HG03520 (cell line): ENCODE measurements around the gene MCRS1.
"Not testable (repeated sequence)": the region's sequence is repeated elsewhere in the genome, so short reads cannot be mapped to it uniquely, and the experiment has no call there.

ENCODE experiments used
- ATAC-seq: cut with Tn5 transposase; IDR thresholded peaks from one replicate; pipeline ENCODE4 v1.9.1; 2021; ENCODE audit warnings: mild to moderate bottlenecking, moderate library complexity; ENCODE audit not compliant: unreplicated experiment

MCRS1 gene

DNA sequence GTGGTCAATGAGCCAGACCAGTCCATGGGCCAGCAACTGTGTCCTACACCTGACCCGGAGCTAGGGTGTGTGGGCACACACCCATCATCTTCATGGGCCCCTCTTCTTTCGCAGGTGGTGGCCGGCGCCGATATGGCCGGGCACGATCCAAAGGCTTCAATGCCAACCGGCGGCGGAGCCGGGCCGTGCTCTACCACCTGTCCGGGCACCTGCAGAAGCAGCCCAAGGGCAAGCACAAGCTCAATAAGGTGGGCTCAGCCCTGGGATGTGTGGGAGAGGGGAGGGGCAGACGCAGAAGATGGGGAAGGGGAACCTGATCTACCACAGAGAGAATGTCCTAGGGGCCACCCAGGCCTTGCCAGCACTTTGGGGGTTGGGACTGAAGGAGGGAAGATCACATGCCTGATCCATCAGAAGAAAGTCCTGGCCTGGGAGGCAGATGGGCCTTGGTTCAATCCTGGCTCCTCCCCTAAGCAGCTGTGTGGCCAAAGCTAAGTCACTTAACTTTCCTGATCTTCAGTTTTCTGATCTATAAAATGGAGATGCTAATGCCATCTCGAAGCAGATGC is 25.3 kb downstream of the MCRS1 start:
- ATAC-seq = no peak

- no peak for ATAC-seq
Measured at GRCh38 chr12:49541911-49542505, 25.9 kb downstream of the MCRS1 start.

GRCh38 chr12:49541140-49541861 is 26.6 kb downstream of the MCRS1 start:
- ATAC-seq = no peak

GRCh38 chr12:49540229-49541139 is 27.5 kb downstream of the MCRS1 start:
- ATAC-seq = no peak

DNA sequence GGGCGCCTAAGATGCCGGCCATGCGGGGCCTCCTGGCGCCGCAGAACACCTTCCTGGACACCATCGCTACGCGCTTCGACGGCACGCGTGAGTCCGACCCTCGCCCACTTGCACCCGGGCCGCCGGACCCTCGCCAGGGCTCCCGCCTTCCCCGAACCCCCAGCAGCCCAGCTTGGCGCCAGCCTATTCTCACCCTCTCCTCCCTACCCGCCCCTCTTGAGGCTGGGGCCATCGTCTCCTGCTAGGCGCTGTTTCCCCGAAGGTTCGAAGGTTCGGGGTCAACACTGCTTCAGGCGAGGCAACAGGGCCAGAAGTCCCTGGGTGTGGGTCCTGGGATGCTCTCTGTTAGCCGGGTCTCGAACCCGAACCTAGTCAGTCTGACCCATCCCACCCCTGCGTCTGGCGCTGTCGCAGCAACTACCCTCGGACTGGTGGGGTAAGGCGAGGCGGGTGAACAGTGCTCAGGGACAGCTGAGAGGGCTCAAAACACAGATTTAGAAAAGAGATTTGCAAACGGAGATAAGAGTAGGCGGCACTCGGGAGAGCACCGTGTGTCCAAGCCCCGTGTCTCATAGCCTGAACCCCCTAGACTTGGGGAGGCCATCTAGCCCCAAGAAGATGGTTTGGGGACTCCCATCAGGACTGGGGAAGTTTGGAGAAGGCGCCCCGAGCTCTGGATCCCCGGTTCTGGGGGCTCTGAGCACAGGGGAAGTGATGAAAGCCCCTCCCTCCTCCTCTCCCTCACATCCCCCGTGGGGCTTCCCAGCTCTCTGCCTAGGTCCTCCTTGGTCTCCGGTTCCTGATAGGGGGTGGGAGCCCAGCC is 28.3 kb downstream of the MCRS1 start:
- no peak for ATAC-seq

DNA sequence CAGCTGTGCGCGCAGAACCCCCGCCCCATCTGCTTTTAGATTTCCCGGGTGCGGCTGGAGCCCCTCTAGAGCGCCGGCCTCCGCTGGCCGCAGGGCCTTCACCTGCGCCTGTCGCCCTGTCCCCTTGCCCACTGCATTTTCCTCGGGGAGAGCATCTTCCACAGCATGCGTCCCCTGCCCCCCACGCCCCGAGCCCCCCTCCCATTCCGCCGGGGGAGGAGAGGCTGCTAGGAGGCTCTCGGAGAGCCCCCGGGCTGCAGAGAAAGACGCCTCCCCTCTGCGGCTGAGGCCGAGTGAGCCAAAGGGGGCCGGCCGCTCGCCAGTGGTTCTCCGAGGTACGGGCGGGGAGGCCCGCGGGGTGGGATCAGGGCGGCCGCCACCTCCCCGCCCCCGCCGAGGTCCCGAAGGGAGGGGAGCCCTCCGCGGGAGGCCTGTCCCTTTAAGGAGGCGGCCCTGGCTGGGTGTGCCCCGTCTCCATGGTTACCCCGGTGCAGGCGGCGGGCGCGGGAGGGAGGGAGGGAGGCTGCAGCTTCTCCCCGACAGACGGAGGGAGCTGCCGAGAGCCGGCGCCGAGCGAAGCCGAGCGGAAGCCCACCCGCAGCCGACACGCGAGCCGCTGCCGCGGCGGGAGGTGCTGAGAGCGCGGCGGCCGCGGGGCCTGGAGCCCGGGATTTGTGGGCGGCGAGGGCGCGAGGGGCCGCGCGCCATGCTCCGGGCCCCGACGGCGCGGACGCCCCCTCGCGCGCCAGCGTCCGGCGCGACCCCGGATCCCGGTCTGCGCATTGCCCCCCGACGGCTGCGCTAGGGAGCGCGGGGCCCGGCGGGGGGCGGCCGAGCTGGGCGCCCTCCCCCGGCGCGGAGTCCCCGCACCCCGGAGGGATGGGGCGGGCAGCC is 29.2 kb downstream of the MCRS1 start, which contains the start of gene KCNH3:
KCNH3 (plus strand) TSS at position 521 of the 894 bp plus-strand sequence. CDS start 387 bp downstream, outside the sequence.
- no peak for ATAC-seq

DNA sequence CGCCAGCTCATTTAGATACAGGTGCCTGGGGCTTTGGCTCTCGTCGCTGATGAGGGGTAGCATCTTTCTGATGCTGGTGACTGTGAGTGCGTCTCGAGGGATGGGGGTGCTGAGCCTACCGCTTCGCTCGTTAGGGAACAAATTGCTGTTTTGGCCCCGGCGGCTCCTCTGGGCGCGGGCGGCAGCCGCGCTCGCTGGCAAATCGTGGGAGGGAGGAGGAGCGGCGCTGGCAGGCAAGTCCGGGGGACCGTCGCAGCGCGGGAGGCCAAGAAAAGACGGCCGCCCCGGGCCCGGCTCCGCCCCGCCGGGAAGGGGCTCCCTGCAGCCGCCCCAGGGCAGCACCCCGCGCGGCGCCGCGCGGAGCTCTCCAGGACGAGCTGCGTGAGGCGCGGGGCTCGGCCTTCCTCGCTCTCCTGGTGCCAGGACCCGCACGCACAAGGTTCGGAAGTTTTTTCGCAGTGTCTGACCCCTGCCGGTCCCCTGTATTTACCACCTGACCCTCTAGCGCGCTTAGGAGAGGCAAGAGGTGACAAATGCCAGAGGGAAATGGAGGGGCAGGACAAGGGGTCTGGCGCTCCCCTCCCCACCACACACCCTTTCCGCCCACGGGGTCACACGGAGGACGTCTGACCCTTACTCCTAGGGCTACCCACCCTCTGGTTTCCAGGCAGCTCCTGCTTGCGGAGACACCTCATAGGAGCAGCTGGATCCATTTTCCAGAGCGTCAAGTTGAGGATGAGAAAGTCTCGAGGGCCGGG is 30.0 kb downstream of the MCRS1 start:
- ATAC-seq = no peak

- ATAC-seq = no peak
Measured at GRCh38 chr12:49537231-49537751, 30.7 kb downstream of the MCRS1 start.

GRCh38 chr12:49536526-49537071 is 31.3 kb downstream of the MCRS1 start:
- no peak for ATAC-seq

GRCh38 chr12:49535921-49536525 is 31.9 kb downstream of the MCRS1 start:
- no peak for ATAC-seq

DNA sequence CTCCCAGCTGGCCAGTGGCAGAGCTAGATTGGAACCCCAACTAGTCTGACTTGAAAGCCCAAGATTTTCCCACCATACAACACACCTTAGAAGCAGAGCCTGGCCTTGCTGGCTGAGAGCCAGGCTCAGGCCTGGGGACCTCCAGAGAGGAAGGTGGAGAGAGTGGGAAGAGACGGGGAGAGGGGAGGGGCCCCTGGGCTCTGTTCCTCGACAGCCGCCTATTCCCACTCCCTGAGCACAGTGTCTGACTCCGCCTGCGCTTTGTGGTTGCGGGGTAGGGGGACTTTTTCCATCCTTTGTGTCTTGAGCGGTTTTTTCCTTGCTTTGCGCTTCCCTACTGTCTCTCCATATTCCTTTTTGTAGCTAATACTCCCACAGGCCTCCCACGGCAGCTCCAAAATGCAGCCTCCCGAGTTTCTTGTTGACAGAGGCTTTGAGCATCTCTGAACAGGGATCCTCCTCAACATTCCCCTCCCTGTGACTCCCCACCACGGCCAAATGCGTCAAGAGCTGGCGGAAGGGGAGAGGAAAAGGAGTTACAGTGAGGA is 33.1 kb downstream of the MCRS1 start:
- ATAC-seq = no peak

- not testable (repeated sequence) for ATAC-seq
Measured at GRCh38 chr12:49534122-49534521, 33.8 kb downstream of the MCRS1 start.

GRCh38 chr12:49533331-49533730 is 34.6 kb downstream of the MCRS1 start:
- ATAC-seq = no peak

DNA sequence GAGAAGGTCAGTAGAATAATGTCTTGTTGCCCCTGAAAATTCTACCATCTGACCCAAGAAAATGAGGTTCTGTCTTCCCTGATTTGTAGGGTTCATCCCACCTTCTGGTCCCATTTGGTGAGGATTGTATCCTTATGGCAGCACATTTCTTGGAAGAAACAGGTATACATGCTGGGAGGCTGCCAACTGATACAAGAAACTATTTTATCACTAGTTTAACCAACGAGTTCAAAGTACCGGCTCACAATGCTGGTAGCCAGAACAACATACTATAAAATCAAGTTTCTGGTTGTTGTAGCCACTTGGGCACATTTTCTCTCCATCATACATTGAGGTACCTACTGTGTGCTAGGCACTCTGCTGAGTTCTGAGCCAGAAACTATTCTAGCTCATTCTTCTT is 36.2 kb downstream of the MCRS1 start:
- no peak for ATAC-seq

- no peak for ATAC-seq
Measured at GRCh38 chr12:49529414-49529813, 38.5 kb downstream of the MCRS1 start.

DNA sequence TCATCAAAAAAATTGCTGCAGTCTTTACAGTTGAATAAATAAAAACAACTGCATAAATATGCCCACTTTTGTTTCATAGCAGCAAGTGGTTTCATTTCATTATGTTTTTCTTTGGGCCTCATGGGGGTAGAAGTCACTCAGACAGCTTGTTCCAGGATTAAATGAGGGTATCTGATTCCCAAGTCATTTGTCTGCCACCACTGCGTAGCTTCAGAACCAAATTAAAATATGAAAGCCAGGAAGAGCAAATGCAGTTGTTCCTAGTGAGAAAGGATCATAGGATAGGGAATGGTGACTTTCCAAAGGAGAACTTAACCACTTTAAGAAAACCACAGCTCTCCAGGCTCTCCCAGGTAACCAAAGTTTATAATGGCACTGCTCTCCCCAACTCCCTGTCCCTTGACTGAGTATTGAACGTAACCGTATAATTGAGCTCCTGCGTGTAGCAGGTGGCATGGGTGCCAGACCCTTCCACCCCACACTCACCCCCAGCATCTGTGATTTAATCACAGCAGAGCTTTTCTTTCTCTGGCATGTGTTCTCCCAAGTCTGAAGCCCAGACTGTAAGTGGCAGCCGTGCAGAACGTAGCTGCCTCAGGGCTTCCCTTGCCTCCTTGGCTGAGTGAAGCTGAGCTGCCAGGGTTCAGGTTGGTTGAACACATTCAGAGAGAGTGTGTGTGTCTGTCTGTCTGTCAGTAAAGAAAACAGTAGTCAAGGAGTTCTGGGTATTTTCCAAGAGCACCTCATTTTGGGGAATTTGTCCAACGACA is 40.4 kb downstream of the MCRS1 start:
- ATAC-seq = no peak

DNA sequence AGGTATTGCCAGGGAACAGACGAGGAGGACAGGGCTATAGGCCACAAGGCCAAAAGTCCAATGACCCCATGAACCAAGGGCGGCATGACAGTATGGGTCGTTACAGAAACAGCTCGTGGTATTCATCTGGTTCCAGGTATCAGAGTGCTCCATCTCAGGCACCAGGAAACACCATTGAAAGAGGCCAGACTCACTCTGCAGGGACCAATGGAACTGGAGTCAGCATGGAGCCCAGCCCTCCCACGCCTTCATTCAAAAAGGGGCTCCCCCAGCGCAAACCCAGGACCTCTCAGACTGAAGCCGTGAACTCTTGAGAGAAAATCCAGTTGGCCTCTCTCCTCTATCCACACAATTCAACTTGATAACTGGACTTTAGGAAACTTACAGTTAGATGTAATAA is 42.0 kb downstream of the MCRS1 start:
- no peak for ATAC-seq
